Astrocyte of the spinal cord (primary cell): Measurements from ENCODE around the gene CEND1.

ENCODE experiments used
- DNase-seq: peaks from one replicate; pipeline ENCODE4 v3.0.0; 2011; ENCODE audit warnings: low read depth, low spot score
- H3K4me3 ChIP-seq: 2 replicates; pipeline ENCODE4 v1.5.1; 2011; ENCODE audit warnings: low read depth, mild to moderate bottlenecking, low read length, moderate library complexity
- CTCF ChIP-seq: IDR thresholded peaks from 2 replicates; pipeline ENCODE4 v1.5.1; 2012; ENCODE audit warnings: low read depth, mild to moderate bottlenecking, low read length, inconsistent platforms
- in situ Hi-C: cut with HindIII; loops from 2 replicates; pipeline ENCODE4 v1.10.0; 2017; ENCODE audit warnings: low sequenced_read_pairs

CEND1 gene

GRCh38 chr11:818396-819128 lies 28.7 kb upstream of the CEND1 start, which contains the start of gene PNPLA2:
Gene PNPLA2 (plus strand): TSS chr11:818914. CDS start chr11:819719, 805 bp downstream.
- no peak for DNase-seq

GRCh38 chr11:816433-816779 lies 26.5 kb upstream of the CEND1 start:
- in situ Hi-C loops: no loop called here
- DNase-seq: no peak
- no peak overlapping the region for H3K4me3 ChIP-seq
- TF ChIP-seq CTCF: no peak

More at GRCh38 chr11:818396-819128, 28.7 kb upstream of the CEND1 start, which contains the start of gene PNPLA2:
- TF ChIP-seq CTCF: no peak
- in situ Hi-C loops: no loop called here
- H3K4me3 ChIP-seq: peak within 1 kb of the TSS; percentile 62

DNA sequence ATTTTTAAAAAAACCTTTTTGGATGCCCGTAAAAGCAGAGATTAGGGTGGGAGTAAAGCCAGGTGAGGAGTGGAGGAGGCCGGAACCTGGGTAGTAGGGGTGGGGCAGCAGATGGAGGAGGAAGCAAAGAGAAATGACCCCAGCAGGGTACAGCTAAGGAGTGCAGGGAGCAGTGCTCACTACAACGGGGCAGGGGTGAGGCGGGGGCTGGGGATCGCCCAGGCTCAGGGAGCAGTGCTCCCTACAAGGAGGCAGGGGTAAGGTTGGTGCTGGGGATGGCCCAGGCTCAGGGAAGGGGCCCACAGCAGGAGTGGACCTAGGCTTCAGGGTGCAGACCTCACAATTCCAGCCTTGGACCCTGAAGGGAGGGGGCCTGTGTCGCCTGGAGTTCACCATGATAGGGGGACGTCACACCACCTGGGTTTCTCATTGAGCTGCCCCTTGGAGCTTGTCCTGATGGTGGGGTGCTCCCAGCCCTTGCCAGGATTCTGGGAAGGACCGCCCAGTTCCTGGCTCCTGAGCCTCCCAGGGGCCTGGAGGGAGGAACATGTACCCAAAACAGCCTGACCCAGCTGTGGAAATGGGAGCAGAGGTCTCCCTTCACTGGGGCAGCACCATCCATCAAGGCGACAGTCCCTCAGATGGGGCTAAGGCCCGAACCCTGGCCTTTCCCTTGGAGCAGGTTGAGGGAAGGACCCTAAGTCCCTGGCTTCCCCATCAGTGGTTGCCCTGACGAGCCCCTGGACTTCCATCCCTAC lies 26.0 kb upstream of the CEND1 start:
- no peak for TF ChIP-seq CTCF
- in situ Hi-C loops: no loop called here
- H3K4me3 ChIP-seq: no peak overlapping the region
- no peak for DNase-seq

- TF ChIP-seq CTCF: no peak
- no peak for DNase-seq
- H3K4me3 ChIP-seq: no peak overlapping the region
- in situ Hi-C loops: no loop called here
These were observed 23.7 kb upstream of the CEND1 start for GRCh38 chr11:813456-814096.

DNA sequence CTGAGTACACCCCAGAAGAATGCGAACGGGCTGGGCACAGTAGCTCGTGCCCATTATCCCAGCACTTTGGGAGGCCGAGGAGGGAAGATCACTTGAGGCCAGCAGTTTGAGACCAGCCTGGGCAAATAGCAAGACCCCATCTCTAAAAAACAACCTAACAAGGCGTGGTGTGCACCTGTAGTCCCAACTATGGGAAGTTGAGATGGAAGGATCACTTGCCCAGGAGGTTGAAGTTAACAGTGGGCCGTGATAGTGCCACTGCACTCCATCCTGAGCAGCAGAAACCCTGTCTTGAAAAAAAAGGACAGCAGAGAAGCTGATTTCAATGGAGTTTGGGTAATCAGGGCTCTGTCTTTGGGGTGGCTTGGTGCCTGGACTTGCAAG lies 23.2 kb upstream of the CEND1 start:
- in situ Hi-C loops: no loop called here
- TF ChIP-seq CTCF: no peak
- DNase-seq: no peak
- H3K4me3 ChIP-seq: no peak overlapping the region

DNA sequence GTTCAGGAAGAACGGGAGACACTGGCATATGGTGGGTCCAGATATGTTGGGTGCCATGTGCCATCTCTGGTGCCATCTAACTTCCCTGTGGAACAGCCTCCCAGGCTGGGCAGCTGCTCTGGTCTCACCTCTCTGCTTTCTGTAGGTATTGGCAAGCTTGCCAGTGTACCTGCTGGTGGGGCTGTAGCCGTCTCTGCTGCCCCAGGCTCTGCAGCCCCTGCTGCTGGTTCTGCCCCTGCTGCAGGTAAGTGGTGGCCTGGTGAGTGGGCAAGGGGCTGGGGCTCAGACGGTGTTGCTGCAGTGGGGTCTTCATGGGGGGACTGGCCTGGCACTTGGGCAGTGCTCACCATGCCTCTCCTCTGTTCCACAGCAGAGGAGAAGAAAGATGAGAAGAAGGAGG lies 22.5 kb upstream of the CEND1 start:
- TF ChIP-seq CTCF: no peak
- in situ Hi-C loops: no loop called here
- H3K4me3 ChIP-seq: no peak overlapping the region
- DNase-seq: no peak
